ENCODE measurements around the gene CORO2B. TPM values are rescaled to one million over a fixed set of nuclear protein-coding genes. Genes with fewer than 3 reads are reported as not detected.

Gene CORO2B
- total and polyA plus RNA-seq, 2 of the 13 experiments (the other 11 are each of a cell fraction or from before 2014, with no cell fraction given), result 0.35 to 0.63 TPM

GRCh38 chr15:68677996-68678395 lies 99.2 kb downstream of the CORO2B start (continued):
- TF ChIP-seq ZNF563 (CRISPR knock-in tag; IDR thresholded peaks at IDR 0.05), result no peak
- no peak for TF ChIP-seq SMC3 (IDR thresholded peaks at IDR 0.05; ENCODE audit: low read length)
- TF ChIP-seq SMAD1 (CRISPR knock-in tag; IDR thresholded peaks at IDR 0.05; ENCODE audit: borderline replicate concordance, low read depth), result no peak

DNA sequence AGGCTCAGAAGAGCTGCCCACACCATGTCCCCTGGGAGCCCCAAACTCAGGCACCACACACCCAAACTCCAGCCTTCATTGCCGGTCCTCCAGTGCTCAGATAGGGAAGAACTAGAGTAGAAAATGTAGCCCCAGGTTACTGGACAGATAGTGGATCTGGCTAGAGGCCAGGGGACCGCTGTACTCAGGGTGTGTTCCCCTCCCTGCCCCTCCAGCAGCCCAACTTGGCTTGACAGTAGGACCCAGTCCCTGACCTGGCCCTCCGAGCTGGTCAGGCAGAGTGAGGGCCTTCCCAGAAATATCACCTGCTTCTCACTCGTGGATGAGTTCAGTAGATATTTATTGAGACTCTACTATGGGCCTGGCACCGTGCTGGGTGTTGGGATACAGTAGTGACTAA lies 100.0 kb downstream of the CORO2B start:
- no peak for ATAC-seq
- no peak overlapping the region for H2AFZ ChIP-seq (ENCODE audit: low read length)
- in situ Hi-C loops (cut with HindIII; ENCODE audit: extremely low pct_ligation_motif_present, low pct_unique_long_range_greater_than_20kb) (no loop called here), intact Hi-C loops (cut with micrococcal nuclease; ENCODE audit: unreplicated experiment) (no loop called here)
- ChIA-PET POLR2A (no interaction called here), CTCF (ENCODE audit: low intra/inter-chr PET ratio, low total read pairs) (no interaction called here)
- H3K4me2 ChIP-seq (ENCODE audit: low read depth, low read length), result no peak overlapping the region
- no peaks in the 10 kb centered on the region for H4K20me1 ChIP-seq (ENCODE audit: insufficient read depth, low read length)
- H3K36me3 ChIP-seq (replicated peaks in 1 of 2; ENCODE audit: control insufficient read depth in 1 of 2, insufficient read depth in 2 of 2, low read length in 2 of 2), result no peaks in the 10 kb centered on the region
- no peak overlapping the region for H3K9ac ChIP-seq (ENCODE audit: insufficient read depth, low read depth, low read length)
- no peak for DNase-seq (ENCODE audit: low spot score)
- no peak overlapping the region for H3K27ac ChIP-seq (ENCODE audit: extremely low read length, insufficient read depth, low read length)
- no peaks in the 10 kb centered on the region for H3K79me2 ChIP-seq (ENCODE audit: insufficient read depth, low read length)
- no peaks in the 10 kb centered on the region for H3K4me1 ChIP-seq (ENCODE audit: insufficient read depth, low read length)
- no peaks in the 10 kb centered on the region for H3K9me3 ChIP-seq (ENCODE audit: low read length)
- no peak overlapping the region for H3K4me3 ChIP-seq (replicated peaks in 1 of 3; ENCODE audit: insufficient read depth in 1 of 3, low read depth in 2 of 3, low read length in 3 of 3)
- 0% methylated on average over 3 of the region's 5 CpGs for WGBS (ENCODE audit: low lambda C conversion rate)
- FAIRE-seq, result no peak
- no TSS peak for BruUV-seq (replicated peaks)
- peaks cover 0 to 21% of the 10 kb centered on the region in 2 experiments; a peak in 2 of 5 replicates for H3K27me3 ChIP-seq (ENCODE audit: control insufficient read depth in 1 of 2, insufficient read depth in 2 of 2, low read length in 2 of 2)
- TF ChIP-seq RFX1 (IDR thresholded peaks at IDR 0.05) (no peak), ZGPAT (CRISPR knock-in tag; IDR thresholded peaks at IDR 0.05) (no peak), KDM5A (IDR thresholded peaks at IDR 0.05; ENCODE audit: borderline replicate concordance, low read length) (no peak), ZNF577 (CRISPR knock-in tag; IDR thresholded peaks at IDR 0.05; ENCODE audit: borderline replicate concordance, low read depth) (no peak), ZNF574 (CRISPR knock-in tag; IDR thresholded peaks at IDR 0.05) (no peak), HIC2 (CRISPR knock-in tag; IDR thresholded peaks at IDR 0.05; ENCODE audit: low read depth) (no peak), SRY (CRISPR knock-in tag; IDR thresholded peaks at IDR 0.05) (no peak), PAXIP1 (CRISPR knock-in tag; conservative IDR thresholded peaks at IDR 0.05) (no peak)

Data from HepG2 (cell line).